ENCODE measurements around the gene NPEPL1.
A peak's percentile ranks its signal among the peaks of the same experiment; 100 is the strongest.

NPEPL1 gene

DNA sequence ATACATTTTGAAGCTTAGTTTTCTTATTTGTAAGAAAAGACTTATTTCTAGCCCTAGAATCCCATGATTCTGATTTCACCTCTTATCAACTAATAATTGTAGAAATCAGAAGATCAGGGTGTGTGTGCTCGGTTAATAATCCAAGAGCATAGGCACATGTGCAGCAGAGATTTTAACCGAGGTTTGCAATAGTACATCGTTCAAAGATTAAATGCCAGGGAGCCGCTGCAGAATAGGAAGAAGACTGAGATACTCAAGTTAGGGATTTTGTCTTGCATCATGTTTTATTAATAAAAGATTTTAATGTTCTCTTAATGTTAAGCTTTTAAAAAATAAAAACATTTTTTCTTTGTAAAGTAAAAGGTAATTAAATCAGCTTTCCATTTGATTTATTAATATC lies 34.6 kb upstream of the NPEPL1 start:
- DNase-seq (ENCODE audit: low spot score) = no peak

DNA sequence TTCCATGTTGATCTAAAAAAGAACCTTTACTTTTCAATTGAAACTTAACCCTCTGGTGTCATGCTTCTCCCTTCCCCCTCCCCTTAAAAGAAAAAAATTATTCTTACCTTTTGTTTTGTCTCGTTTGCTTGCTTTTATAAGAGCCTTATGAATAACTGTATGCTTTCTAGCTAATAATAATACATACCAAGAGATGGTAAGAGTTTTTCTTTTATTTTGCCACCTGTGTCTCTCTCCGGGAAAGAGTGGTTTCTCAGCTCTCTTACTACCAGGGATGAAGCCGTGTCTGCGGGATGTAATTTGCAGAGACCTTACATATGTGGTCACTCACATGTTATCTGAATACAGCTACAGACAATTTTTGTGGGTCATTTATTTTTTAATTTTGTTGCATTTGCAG lies 33.8 kb upstream of the NPEPL1 start:
- DNase-seq (ENCODE audit: low spot score) = no peak

DNA sequence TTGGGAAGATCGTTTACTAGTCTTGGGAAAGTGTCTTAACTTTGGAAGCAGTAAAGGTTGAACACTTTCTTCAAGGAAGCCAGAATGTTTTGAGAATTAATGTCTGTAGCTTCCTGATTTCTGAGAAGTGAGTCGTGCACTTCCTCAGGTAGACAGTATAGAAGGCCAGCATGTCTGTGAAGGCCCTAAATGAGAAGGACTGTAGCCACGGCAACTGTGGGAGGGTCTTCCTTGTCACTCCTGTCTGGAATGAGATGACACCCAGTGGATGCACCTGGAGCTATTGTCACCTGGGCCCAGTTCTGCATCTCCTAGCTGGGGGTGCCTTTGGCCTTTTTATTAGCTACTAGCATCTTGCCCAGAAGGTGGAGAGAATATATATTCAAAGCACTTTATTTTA lies 32.8 kb upstream of the NPEPL1 start:
- no peak for DNase-seq (ENCODE audit: low spot score)

DNA sequence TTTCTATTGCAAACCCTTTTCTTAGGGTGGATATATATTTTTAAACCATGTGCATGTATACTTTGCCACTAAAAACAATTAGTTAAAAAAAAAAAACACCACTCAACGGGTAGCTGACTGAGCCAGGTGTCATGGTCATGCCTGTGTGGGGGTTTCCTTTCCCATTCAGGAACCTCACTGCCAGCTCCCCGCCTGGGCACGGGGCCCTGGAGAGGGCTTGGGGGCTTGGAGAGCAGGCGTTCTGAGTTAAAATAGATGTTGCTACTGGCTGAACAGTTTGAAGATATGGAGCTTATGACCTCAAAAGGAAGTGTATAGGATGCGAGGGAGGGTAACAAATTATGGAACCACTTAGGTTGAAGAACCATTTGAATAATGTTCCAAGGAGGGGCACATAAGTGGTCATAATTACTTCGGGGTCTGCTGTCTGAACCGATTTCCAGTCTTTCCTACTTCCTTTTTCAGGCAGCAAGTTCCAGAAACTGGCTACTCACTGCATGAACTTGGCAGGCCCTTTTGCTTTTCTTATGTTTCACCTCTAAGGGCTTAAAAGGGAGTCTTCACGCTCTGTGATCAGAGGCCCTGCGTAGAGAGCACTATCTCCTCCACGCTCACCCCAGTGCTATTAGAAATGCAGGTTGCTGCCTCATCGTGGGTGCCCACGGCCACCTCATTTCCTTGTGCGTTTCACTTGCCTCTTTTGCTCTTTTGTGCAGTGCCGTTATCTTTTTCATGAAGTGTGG lies 31.6 kb upstream of the NPEPL1 start:
- no peak for DNase-seq (ENCODE audit: low spot score)

GRCh38 chr20:58661598-58662473 lies 30.8 kb upstream of the NPEPL1 start:
- no peak for DNase-seq (ENCODE audit: low spot score)

DNA sequence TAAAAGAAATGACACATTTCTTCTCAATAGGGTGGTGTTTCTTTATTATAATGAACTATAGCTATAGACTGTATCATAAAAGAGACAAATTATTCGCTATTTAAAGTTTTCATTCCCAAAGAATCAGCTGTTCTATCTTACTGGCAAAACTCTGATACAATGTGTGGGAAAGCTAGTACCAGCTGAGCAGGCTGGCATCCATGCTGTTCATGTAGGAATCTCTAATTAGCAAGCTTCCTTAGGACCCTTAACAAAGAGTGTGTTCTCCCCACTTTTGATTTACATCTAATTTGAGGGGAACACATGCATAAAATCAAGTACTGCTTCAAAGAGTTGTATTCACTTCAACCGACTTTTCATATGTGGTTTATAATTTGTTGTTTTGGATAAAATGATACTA lies 28.3 kb upstream of the NPEPL1 start:
- no peak for DNase-seq (ENCODE audit: low spot score)

DNA sequence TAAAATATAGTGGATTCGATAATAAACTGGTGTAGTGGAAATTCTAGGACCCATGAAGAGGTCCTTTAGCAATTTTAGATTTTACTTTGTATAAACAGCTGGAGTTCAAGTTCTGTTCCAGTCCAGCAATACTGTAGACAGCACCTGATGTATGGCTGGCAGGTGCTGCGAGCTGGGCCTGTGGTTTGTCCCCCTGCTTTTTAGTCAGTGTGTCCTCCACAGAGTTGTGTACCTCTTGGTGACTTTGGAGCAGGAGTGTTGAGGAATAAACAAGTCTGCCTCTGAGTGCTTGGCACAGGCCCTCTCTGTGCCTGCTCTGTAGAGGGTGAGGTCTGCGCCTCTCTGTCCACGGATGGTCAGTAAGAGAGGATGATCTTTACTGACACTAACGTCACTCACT lies 27.7 kb upstream of the NPEPL1 start:
- DNase-seq (ENCODE audit: low spot score) = no peak

GRCh38 chr20:58665606-58666005 lies 27.0 kb upstream of the NPEPL1 start:
- DNase-seq (ENCODE audit: low spot score) = no peak

DNA sequence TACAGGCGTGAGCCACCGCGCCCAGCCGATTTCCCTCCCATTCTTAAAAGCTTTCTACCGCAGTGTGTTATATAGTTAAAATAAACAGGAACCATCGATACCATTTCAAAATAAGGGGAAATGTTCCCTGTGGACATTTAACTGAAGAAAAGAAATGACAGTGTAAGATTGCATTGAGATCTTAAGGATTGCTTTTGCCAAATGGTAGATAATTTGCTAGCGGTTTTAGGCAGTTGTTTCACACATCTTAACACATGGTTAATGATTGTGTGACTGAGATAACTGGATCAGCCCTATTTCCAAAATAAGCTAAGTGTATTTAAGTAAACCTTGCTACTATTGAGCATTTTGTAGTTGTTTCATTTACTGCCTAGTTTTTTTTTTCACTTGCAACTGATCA lies 25.9 kb upstream of the NPEPL1 start:
- DNase-seq (ENCODE audit: low spot score) = no peak

DNA sequence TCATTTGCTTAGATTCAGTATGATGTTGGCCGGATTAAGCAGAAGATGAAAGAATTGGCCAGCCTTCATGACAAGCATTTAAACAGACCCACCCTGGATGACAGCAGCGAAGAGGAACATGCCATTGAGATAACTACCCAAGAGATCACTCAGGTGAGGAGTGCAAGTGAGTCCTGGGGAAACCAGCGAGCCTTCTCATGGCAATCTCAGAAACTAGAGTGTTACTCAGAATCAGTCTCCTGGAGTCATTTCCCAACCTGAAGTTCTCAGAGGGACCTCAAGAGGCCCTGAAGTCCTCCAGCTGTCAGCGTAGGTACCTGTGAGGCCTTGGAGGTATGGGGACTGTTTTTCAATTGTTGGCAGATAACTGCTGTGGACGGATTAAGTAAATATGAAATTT lies 24.6 kb upstream of the NPEPL1 start:
- DNase-seq (ENCODE audit: low spot score) = no peak

DNA sequence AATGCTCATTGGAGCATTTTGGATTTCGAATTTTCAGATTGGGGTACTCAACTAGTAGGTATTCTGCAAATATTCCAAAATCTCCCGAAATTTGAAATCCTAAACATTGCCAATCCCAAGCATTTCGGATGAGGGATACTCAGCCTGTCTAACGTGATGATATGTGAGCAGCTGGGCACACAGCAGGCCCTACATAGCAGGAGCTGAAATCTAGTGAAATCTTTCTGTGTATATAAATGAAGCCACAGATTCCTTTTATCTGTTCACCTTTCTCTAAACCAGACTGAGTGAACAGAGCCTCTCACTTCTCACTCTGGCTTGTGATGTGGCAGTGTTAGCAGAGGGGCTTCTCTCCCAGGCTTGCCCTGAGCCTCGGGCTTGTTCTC lies 23.7 kb upstream of the NPEPL1 start:
- DNase-seq (ENCODE audit: low spot score) = no peak

DNA sequence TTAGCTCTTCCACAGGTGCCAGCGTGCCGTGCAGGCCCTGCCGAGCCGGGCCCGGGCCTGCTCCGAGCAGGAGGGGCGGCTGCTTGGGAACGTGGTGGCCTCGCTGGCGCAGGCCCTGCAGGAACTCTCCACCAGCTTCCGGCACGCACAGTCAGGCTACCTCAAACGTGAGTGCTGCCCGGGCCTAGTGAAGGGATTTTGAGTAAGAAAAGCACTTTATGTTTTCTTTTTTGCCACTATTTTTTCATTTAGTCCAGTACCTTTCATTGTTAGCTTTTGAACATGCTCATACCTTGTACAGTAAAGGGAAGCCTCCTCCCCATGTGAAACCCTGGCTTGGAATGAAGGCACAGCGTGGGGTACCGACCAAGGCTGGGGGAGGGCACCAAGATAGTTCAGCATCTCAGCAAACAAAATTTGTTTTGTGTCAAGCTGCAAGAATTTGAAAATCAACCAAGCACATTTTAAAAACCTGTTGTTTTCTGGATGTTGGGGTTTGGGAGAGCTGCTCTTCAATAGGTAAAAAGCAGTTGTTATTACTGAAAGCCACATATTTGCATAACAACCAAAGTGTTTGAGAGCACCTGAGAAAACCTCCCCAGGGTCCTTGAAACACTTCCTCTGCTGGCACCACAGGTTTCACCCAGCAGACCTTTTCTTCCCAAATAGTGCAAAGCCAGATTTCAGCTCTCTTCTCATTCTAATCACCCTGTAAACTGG lies 23.2 kb upstream of the NPEPL1 start:
- no peak for DNase-seq (ENCODE audit: low spot score)

GRCh38 chr20:58670102-58670501 lies 22.5 kb upstream of the NPEPL1 start:
- DNase-seq (ENCODE audit: low spot score) = peak; percentile 49

DNA sequence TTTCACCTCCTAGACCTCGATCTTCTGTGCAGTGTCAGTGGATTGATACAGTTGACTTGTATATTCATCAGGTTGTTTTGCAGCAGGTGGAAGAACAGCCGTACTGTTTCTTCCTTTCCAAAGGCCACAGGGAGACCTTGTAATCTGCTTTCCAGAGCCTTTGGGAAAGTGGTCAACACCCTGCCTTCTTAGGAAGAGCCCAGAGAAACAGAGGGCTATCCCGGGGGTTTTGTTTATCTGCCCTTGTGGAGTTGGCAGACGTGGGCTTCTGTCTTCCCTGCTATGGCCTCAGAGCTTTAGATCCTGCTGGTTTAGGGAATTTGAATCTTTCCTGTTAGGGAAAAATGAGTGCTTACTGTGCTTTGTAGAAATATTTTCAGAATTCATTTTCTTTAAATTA lies 21.9 kb upstream of the NPEPL1 start:
- no peak for DNase-seq (ENCODE audit: low spot score)

DNA sequence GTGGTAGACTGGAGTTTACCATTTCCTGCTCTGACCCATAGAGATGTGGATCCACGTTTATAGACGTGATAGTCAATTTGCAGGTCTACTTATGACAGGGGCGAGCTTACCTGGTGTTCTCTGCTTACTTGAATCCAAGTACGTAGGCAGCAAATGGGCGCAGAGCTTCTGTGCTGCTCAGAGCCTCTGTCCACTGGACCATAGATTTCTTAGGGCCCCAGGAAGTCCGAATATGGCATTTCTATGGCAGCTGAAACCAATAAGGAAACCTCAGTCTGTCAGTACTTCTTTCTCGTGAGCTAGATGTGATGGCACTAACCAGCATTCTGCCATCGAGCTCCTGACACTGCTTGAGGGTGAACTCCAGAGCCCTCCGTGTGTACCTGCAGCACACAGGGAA lies 19.5 kb upstream of the NPEPL1 start:
- DNase-seq (ENCODE audit: low spot score) = no peak

DNA sequence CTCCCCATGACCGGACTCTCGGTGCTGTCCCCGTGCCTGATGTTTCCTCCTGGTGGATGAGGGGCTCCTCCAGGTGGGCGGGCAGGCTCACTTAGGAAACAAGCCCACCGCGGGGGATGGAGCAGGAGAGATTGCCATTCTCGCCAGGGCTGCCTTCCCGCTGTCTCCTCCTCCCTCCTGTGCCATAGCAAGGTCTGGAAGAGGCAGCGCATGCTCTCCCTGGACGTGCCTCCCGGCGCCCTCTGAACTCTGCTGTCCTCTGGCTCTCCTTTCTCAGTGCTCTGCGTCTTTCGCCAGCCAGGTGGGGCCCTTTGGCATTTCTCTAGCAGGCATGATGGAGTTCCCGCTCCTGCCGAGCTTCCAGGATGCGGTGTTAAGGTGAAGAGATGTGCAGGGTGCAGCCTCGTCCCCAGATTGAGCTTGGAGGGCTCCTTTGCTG lies 17.4 kb upstream of the NPEPL1 start:
- no peak for DNase-seq (ENCODE audit: low spot score)

DNA sequence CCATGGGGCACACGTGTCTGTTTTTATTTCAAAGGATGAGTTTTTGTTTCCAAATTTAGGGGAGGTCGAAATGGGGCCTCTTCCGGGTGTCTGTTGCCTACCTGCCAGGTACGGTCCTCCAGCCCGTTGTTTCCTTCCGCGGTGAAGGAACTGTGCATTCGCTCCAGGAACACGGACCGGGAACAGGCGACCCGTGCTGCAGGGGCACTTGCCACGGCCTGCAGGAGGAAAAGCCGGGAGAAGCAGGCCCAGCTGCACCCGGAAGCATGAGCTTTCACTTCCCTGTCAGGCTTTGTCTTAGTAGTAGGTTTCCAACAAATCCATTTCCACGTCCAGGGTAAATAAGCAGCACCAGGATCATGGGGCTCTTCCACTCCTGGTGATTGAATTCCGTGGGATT lies 17.0 kb upstream of the NPEPL1 start:
- no peak for DNase-seq (ENCODE audit: low spot score)

DNA sequence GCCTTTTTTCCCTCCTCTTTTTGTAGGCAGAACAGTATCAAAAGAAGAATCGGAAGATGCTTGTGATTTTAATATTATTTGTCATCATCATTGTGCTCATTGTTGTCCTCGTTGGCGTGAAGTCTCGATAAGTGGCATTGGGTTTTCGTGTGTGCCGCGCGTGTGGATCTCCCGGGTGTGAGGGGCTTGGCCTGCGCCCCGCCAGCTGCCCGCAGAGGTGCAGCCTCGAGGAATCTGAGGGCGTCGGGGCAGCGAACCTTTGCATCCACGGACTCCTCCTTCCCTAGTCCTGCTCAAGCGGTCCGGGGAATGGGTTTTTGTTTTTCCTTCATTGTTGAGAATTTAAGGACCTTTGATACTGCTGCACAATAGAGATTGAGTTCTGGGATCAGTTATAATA lies 16.4 kb upstream of the NPEPL1 start:
- DNase-seq (ENCODE audit: low spot score) = no peak

- no peak for DNase-seq (ENCODE audit: low spot score)
Observed at GRCh38 chr20:58677079-58677604, 15.5 kb upstream of the NPEPL1 start.

DNA sequence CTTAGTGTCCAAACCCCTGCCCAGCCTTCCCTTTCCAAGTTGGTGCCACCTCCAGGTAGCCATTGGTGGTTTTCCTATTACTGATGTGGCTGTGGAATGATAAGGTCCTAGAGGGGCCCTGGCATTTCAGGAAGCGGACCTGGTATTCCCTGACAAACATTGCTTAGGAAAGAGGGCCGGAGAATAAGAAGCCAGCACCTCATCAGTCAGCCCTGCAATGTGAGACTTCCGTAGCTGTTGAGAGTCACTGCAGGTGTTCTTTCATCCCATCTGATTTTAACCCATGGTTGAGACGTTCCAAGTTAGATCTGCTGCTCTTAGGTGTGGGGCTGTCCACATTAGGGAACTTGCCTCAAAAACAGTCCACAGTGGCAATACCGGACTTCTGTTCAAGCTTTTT lies 14.8 kb upstream of the NPEPL1 start:
- DNase-seq (ENCODE audit: low spot score) = no peak

GRCh38 chr20:58678806-58679205 lies 13.8 kb upstream of the NPEPL1 start:
- DNase-seq (ENCODE audit: low spot score) = no peak

GRCh38 chr20:58682656-58683531 lies 9.7 kb upstream of the NPEPL1 start:
- DNase-seq (ENCODE audit: low spot score) = peak; percentile 18
